GM19035 (cell line): ENCODE results near the gene GJD3.
"Not testable (repeated sequence)": the region's sequence is repeated elsewhere in the genome, so short reads cannot be mapped to it uniquely, and the experiment has no call there.

Source experiments
- ATAC-seq: cut with Tn5 transposase; IDR thresholded peaks from one replicate; pipeline ENCODE4 v1.9.1; 2021; ENCODE audit not compliant: unreplicated experiment

GJD3 gene

GRCh38 chr17:40369923-40370322, 5.4 kb upstream of the GJD3 start:
- ATAC-seq, result no peak

GRCh38 chr17:40367728-40368127, 3.2 kb upstream of the GJD3 start:
- not testable (repeated sequence) for ATAC-seq

- ATAC-seq, result no peak
Observed at GRCh38 chr17:40366861-40367518, 2.5 kb upstream of the GJD3 start.

- no peak for ATAC-seq
Observed at GRCh38 chr17:40366076-40366860, 1.7 kb upstream of the GJD3 start.

GRCh38 chr17:40364906-40365305, 369 bp upstream of the GJD3 start:
- no peak for ATAC-seq

- ATAC-seq, result peak; percentile 27
Observed at GRCh38 chr17:40363111-40363827, 1.3 kb downstream of the GJD3 start.

- ATAC-seq, result peak; percentile 84
Observed at GRCh38 chr17:40362696-40363110, 1.8 kb downstream of the GJD3 start.

GRCh38 chr17:40361925-40362695, 2.4 kb downstream of the GJD3 start:
- no peak for ATAC-seq

GRCh38 chr17:40361063-40361924, 3.2 kb downstream of the GJD3 start:
- no peak for ATAC-seq

GRCh38 chr17:40360091-40360490, 4.4 kb downstream of the GJD3 start:
- no peak for ATAC-seq

- no peak for ATAC-seq
Observed at GRCh38 chr17:40358323-40359038, 6.1 kb downstream of the GJD3 start.

GRCh38 chr17:40356990-40357881, 7.3 kb downstream of the GJD3 start:
- ATAC-seq, result no peak

GRCh38 chr17:40355804-40356758, 8.5 kb downstream of the GJD3 start:
- ATAC-seq, result no peak

GRCh38 chr17:40355123-40355803, 9.3 kb downstream of the GJD3 start:
- no peak for ATAC-seq

GRCh38 chr17:40354221-40355122, 10.1 kb downstream of the GJD3 start:
- no peak for ATAC-seq
